Stimulated activated CD4-positive, alpha-beta T cell treated with anti-CD3 and anti-CD28 coated beads, TNF-alpha, amount 100 ng/mL, for 24 hours (primary cell): ENCODE results near the gene SPOCD1.

Source experiments
- DNase-seq, 3 experiments: peaks; one replicate each; pipeline ENCODE4 v3.0.0-alpha.2; 2020; ENCODE audit warnings: low read depth in 3 of 3

Gene SPOCD1

GRCh38 chr1:31799895-31800673, 15.7 kb downstream of the SPOCD1 start:
- DNase-seq: no peak

GRCh38 chr1:31799196-31799894, 16.5 kb downstream of the SPOCD1 start:
- no peak for DNase-seq

- DNase-seq: peak in 1 of 3 experiments; percentile 41
These were observed 17.2 kb downstream of the SPOCD1 start for GRCh38 chr1:31798433-31799195.

GRCh38 chr1:31798086-31798432, 17.8 kb downstream of the SPOCD1 start:
- DNase-seq: no peak

- no peak for DNase-seq
These were observed 18.6 kb downstream of the SPOCD1 start for GRCh38 chr1:31797216-31797615.

GRCh38 chr1:31796707-31797106, 19.1 kb downstream of the SPOCD1 start:
- DNase-seq: no peak

- DNase-seq: no peak
These were observed 19.8 kb downstream of the SPOCD1 start for GRCh38 chr1:31795801-31796621.

GRCh38 chr1:31795096-31795675, 20.6 kb downstream of the SPOCD1 start:
- DNase-seq: no peak

GRCh38 chr1:31793586-31794285, 22.1 kb downstream of the SPOCD1 start:
- no peak for DNase-seq

GRCh38 chr1:31793086-31793485, 22.7 kb downstream of the SPOCD1 start:
- no peak for DNase-seq

GRCh38 chr1:31792541-31792940, 23.3 kb downstream of the SPOCD1 start:
- no peak for DNase-seq

GRCh38 chr1:31792116-31792515, 23.7 kb downstream of the SPOCD1 start:
- DNase-seq: no peak

- no peak for DNase-seq
These were observed 24.5 kb downstream of the SPOCD1 start for GRCh38 chr1:31791131-31791858.

GRCh38 chr1:31790641-31791091, 25.2 kb downstream of the SPOCD1 start:
- no peak for DNase-seq

GRCh38 chr1:31790140-31790539, 25.7 kb downstream of the SPOCD1 start:
- no peak for DNase-seq

GRCh38 chr1:31789259-31790065, 26.4 kb downstream of the SPOCD1 start:
- peak; percentile 89 to 98 (median 93) for DNase-seq

- peak in 1 of 3 experiments; percentile 27 for DNase-seq
These were observed 27.0 kb downstream of the SPOCD1 start for GRCh38 chr1:31788825-31789256.

- DNase-seq: peak; percentile 86 to 92 (median 86)
These were observed 27.5 kb downstream of the SPOCD1 start for GRCh38 chr1:31788138-31788824.
